Ovary (tissue), 3 donors: ENCODE data around the gene CHRM5.
"Not testable (repeated sequence)": the region's sequence is repeated elsewhere in the genome, so short reads cannot be mapped to it uniquely, and the experiment has no call there.

Experiments
- EP300 ChIP-seq: sonication (generic); formaldehyde crosslinking; IDR thresholded peaks from one replicate; pipeline ENCODE4 v1.6.1; 2017; ENCODE audit warnings: antibody characterized with exemption
- POLR2A ChIP-seq: fragments of 450-650 bp; IDR thresholded peaks from one replicate; pipeline ENCODE4 v1.6.1; 2017; ENCODE audit warnings: antibody characterized with exemption, mild to moderate bottlenecking, moderate library complexity
- TF ChIP-seq, protein P1 (sequence below), 3 donors: fragments of 450-650 bp in 2 of 3; fragments of 200-600 bp in 1 of 3; IDR thresholded peaks; one replicate each; pipeline versions ENCODE4 v1.5.1 to v1.8.0; 2016 to 2022; ENCODE audit warnings: antibody characterized with exemption in 3 of 3, mild to moderate bottlenecking in 1 of 3
- donor health status: DM: no; HTN: no; CAD: no.

DNA sequence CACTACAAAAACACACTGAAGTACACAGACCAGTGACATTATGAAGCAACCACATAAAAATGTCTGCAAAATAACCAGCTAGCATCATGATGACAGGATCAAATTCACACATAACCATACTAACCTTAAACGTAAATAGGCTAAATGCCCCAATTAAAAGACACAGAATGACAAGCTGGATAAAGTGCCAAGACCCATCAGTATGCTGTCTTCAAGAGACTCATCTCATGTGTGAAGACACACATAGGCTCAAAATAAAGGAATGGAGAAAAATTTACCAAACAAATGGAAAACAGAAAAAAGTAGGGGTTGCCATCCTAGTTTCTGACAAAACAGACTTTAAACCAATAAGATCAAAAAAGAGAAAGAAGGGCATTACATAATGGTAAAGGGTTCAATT, 82.1 kb downstream of the CHRM5 start:
- TF ChIP-seq, protein P1, sequence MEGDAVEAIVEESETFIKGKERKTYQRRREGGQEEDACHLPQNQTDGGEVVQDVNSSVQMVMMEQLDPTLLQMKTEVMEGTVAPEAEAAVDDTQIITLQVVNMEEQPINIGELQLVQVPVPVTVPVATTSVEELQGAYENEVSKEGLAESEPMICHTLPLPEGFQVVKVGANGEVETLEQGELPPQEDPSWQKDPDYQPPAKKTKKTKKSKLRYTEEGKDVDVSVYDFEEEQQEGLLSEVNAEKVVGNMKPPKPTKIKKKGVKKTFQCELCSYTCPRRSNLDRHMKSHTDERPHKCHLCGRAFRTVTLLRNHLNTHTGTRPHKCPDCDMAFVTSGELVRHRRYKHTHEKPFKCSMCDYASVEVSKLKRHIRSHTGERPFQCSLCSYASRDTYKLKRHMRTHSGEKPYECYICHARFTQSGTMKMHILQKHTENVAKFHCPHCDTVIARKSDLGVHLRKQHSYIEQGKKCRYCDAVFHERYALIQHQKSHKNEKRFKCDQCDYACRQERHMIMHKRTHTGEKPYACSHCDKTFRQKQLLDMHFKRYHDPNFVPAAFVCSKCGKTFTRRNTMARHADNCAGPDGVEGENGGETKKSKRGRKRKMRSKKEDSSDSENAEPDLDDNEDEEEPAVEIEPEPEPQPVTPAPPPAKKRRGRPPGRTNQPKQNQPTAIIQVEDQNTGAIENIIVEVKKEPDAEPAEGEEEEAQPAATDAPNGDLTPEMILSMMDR (IDR thresholded peaks at IDR 0.05): not testable (repeated sequence)
- TF ChIP-seq POLR2A, EP300: not testable (repeated sequence)
